GM18511 (cell line): Measurements from ENCODE around the gene COL16A1.

Experiments used
- ATAC-seq: cut with Tn5 transposase; IDR thresholded peaks from one replicate; pipeline ENCODE4 v1.9.1; 2021; ENCODE audit warnings: mild to moderate bottlenecking, moderate library complexity; ENCODE audit not compliant: unreplicated experiment

The COL16A1 gene

GRCh38 chr1:31627930-31628559 is 75.8 kb downstream of the COL16A1 start:
- no peak for ATAC-seq

GRCh38 chr1:31627301-31627929 is 76.4 kb downstream of the COL16A1 start:
- no peak for ATAC-seq

- ATAC-seq, result no peak
Observed at GRCh38 chr1:31626223-31627207, 77.3 kb downstream of the COL16A1 start.

- no peak for ATAC-seq
Observed at GRCh38 chr1:31625561-31626222, 78.1 kb downstream of the COL16A1 start.

- no peak for ATAC-seq
Observed at GRCh38 chr1:31624731-31625514, 78.9 kb downstream of the COL16A1 start.

- no peak for ATAC-seq
Observed at GRCh38 chr1:31624309-31624708, 79.5 kb downstream of the COL16A1 start.

GRCh38 chr1:31623365-31623764 is 80.5 kb downstream of the COL16A1 start:
- no peak for ATAC-seq

- no peak for ATAC-seq
Observed at GRCh38 chr1:31621847-31622730, 81.7 kb downstream of the COL16A1 start.

- no peak for ATAC-seq
Observed at GRCh38 chr1:31621498-31621820, 82.4 kb downstream of the COL16A1 start.

GRCh38 chr1:31620631-31621497 is 83.0 kb downstream of the COL16A1 start:
- no peak for ATAC-seq

- no peak for ATAC-seq
Observed at GRCh38 chr1:31618916-31619846, 84.6 kb downstream of the COL16A1 start.

GRCh38 chr1:31617916-31618746 is 85.7 kb downstream of the COL16A1 start:
- ATAC-seq, result no peak

- no peak for ATAC-seq
Observed at GRCh38 chr1:31617218-31617915, 86.5 kb downstream of the COL16A1 start, which contains the start of gene HCRTR1. HCRTR1 (plus strand) TSS chr1:31617689; CDS start chr1:31619193, 1,504 bp downstream.

GRCh38 chr1:31615939-31616338 is 87.9 kb downstream of the COL16A1 start:
- no peak for ATAC-seq

GRCh38 chr1:31615414-31615813 is 88.4 kb downstream of the COL16A1 start:
- no peak for ATAC-seq
